NCI-H1048 (cell line): ENCODE measurements around the gene HDDC3.
A peak's percentile ranks its signal among the peaks of the same experiment; 100 is the strongest.

Experiments used
- DNase-seq: peaks from one replicate; lab custom pipeline; 2025; lab: John Stamatoyannopoulos, UW

The HDDC3 gene

GRCh38 chr15:90891346-90891949 is 40.9 kb downstream of the HDDC3 start:
- DNase-seq, result no peak

GRCh38 chr15:90890839-90891238 is 41.5 kb downstream of the HDDC3 start:
- no peak for DNase-seq

GRCh38 chr15:90889736-90890456 is 42.5 kb downstream of the HDDC3 start:
- DNase-seq, result no peak

GRCh38 chr15:90889313-90889730 is 43.0 kb downstream of the HDDC3 start:
- DNase-seq, result no peak

GRCh38 chr15:90887037-90887481 is 45.3 kb downstream of the HDDC3 start:
- no peak for DNase-seq

GRCh38 chr15:90886291-90886614 is 46.1 kb downstream of the HDDC3 start:
- DNase-seq, result no peak

- peak; percentile 43 for DNase-seq
Observed at GRCh38 chr15:90885432-90886290, 46.7 kb downstream of the HDDC3 start.

- DNase-seq, result no peak
Observed at GRCh38 chr15:90884719-90885431, 47.5 kb downstream of the HDDC3 start.

- DNase-seq, result no peak
Observed at GRCh38 chr15:90883976-90884718, 48.2 kb downstream of the HDDC3 start, which contains the start of gene FES. Gene FES, plus strand, starts transcription at chr15:90884504. Its CDS starts 542 bp downstream, at chr15:90885046.

GRCh38 chr15:90883526-90883975 is 48.8 kb downstream of the HDDC3 start:
- DNase-seq, result no peak

- DNase-seq, result no peak
Observed at GRCh38 chr15:90882781-90883525, 49.4 kb downstream of the HDDC3 start.

GRCh38 chr15:90881978-90882721 is 50.2 kb downstream of the HDDC3 start:
- no peak for DNase-seq

- no peak for DNase-seq
Observed at GRCh38 chr15:90881181-90881977, 51.0 kb downstream of the HDDC3 start.

GRCh38 chr15:90880381-90881145 is 51.8 kb downstream of the HDDC3 start:
- no peak for DNase-seq
